22Rv1 (cell line): Measurements from ENCODE around the gene PLA1A.
A peak's percentile ranks its signal among the peaks of the same experiment; 100 is the strongest.

Experiments
- H3K27ac ChIP-seq: fragments of 450-650 bp; 2 replicates; pipeline ENCODE4 v1.5.1; 2017
- ZFX ChIP-seq: fragments of 450-650 bp; IDR thresholded peaks from 2 replicates; pipeline ENCODE4 v1.6.1; 2017; ENCODE audit warnings: antibody characterized with exemption, borderline replicate concordance
- TF ChIP-seq, protein P1 (sequence below): fragments of 450-650 bp; IDR thresholded peaks from 2 replicates; pipeline ENCODE4 v1.5.1; 2017; ENCODE audit warnings: mild to moderate bottlenecking

The PLA1A gene

DNA sequence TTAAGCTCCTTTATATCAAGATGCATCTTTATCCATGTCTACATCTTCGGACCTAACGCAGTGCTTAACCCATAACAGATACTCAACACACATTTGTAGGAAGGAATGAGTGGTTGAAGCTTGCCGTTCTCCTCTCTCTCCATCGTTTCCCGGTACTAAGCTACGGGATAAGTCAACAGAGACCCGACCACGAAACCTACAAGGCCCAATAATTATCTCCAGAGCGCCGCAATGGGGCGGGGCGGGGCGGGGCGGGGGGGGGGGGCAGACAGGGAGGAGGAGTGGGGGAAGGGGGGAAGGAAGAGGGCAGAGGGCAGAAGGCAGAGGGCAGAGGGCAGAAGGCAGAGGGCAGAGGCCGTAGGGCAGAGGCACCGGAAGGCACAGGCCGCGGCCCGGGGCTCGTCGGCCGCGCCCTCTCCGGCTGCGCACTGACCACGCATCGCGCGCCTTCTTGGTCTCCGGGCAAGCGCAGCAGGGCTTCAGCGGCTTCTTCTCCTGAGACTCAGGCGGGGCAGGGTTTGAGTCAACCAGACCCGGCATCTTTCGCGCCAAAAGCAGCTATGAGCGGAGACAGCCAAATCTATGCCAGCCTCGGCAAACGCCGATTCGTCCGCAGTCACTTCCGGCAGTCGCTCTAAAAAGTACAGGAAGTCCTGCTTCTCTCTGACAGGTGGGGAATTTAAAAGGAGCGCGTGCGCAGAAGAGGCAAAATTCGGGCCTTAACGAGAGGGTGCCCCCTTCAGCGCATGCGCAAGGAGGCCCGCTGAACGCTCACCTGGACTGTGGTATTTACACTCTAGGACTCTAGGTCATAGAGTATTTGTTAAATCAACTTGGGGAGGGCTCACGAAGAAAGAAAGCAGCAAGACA, 79.3 kb downstream of the PLA1A start, which contains the start of gene COX17:
COX17 (minus strand) TSS at position 636 of the 870 bp plus-strand sequence; CDS start at position 540, 96 bp downstream.
- TF ChIP-seq ZFX = no peak
- TF ChIP-seq, protein P1, sequence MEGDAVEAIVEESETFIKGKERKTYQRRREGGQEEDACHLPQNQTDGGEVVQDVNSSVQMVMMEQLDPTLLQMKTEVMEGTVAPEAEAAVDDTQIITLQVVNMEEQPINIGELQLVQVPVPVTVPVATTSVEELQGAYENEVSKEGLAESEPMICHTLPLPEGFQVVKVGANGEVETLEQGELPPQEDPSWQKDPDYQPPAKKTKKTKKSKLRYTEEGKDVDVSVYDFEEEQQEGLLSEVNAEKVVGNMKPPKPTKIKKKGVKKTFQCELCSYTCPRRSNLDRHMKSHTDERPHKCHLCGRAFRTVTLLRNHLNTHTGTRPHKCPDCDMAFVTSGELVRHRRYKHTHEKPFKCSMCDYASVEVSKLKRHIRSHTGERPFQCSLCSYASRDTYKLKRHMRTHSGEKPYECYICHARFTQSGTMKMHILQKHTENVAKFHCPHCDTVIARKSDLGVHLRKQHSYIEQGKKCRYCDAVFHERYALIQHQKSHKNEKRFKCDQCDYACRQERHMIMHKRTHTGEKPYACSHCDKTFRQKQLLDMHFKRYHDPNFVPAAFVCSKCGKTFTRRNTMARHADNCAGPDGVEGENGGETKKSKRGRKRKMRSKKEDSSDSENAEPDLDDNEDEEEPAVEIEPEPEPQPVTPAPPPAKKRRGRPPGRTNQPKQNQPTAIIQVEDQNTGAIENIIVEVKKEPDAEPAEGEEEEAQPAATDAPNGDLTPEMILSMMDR = no peak
- peak within 1 kb of the TSS; percentile 94 for H3K27ac ChIP-seq

DNA sequence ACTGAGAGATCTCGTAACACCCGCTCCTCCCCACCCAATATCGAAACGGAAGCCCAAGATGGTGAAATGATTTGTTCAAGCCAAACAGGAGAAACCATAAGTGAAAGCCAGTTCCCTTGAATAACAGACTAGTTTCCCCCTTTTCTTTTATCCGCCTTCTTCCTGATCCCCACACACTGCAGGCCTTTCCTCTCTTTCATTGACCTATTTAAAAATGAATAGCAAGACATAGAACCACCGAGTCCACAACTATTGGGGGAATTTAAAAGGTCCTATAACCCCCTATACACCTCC, 79.9 kb downstream of the PLA1A start:
- H3K27ac ChIP-seq = peak overlapping the region; percentile 94

DNA sequence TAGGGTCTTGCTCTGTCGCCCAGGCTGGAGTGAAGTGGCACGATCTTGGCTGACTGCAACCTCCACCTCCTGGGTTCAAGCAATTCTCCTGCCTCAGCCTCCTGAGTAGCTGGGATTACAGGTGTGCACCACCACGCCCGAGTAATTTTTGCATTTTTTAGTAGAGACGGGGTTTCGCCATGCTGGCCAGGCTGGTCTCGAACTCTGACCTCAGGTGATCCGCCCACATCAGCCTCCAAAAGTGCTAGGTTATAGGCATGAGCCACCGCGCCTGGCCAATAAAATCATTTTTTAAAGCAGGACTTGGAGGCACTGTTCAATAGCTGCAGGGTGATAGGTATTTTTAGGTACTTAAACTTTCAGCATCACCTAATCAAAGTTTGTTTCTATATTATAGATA, 80.5 kb downstream of the PLA1A start:
- H3K27ac ChIP-seq = peak overlapping the region; percentile 94; the same call in 1 of the 2 replicates

More for the DNA sequence above, 79.9 kb downstream of the PLA1A start:
- TF ChIP-seq ZFX = no peak
- TF ChIP-seq, protein P1 = no peak
